Peyer's patch (tissue), 4 donors: ENCODE measurements around the gene GUCY2D.

Experiments used
- CTCF ChIP-seq, 6 experiments: fragments of 450-650 bp in 4 of 6; fragments of 200-600 bp in 2 of 6; sonication (generic) in 1 of 6; IDR thresholded peaks; one replicate each; pipeline ENCODE4 v1.5.1; 2017 to 2019; ENCODE audit warnings: antibody characterized with exemption in 6 of 6, mild to moderate bottlenecking in 3 of 6, moderate library complexity in 1 of 6
- POLR2A ChIP-seq, 2 donors: fragments of 450-650 bp; IDR thresholded peaks; one replicate each; pipeline ENCODE4 v1.5.1; 2017; ENCODE audit warnings: antibody characterized with exemption in 2 of 2, mild to moderate bottlenecking in 2 of 2, moderate library complexity in 2 of 2

GRCh38 chr17:8001976-8002720 is at the start of gene GUCY2D:
- TF ChIP-seq CTCF (IDR thresholded peaks at IDR 0.05), result no peak
- TF ChIP-seq POLR2A (IDR thresholded peaks at IDR 0.05), result no peak
